ENCODE data around the gene ZBTB38. TPM values are rescaled to one million over a fixed set of nuclear protein-coding genes. Genes with fewer than 3 reads are reported as not detected.

The ZBTB38 gene
- total RNA-seq, 3 donors from 2014 or later = 126 to 238 (median 138) TPM

DNA sequence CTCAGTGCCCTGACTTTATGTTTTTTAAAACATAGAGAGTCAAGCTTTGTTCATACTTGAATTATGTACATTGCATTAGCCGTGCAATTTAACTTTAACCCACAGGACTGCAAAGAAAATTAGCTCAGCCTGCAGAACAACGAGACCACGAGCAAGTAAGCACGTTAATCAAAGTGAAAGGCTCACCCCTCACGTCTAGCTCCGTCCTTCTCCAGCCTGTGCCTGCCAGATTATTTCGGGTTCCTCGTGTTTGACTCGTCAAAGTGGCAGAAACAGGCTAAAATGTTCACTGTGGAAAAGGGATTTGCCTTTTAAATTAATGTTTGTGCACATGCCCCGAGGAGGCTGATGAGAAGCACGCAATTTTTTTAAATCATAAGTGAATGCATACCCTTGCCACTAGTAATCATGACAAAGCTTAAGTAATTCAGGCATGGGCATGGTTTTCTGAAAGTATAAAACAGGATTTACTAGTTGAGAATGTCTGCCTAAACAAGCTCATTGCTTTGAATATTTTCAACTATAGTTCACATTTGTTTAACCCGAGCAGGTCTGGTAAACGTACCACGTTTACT is 15.3 kb downstream of the ZBTB38 start:
- H3K4me1 ChIP-seq = no peaks in the 10 kb centered on the region
- H3K27ac ChIP-seq = peak overlapping the region; percentile 53 to 54
- no peak for DNase-seq (ENCODE audit: low spot score in 2 of 2)
- H3K4me3 ChIP-seq = peak overlapping the region in 2 of 3 donors; percentile 25 to 39
- H3K36me3 ChIP-seq = no peaks in the 10 kb centered on the region
- no peaks in the 10 kb centered on the region for H3K27me3 ChIP-seq
- TF ChIP-seq, protein P1, sequence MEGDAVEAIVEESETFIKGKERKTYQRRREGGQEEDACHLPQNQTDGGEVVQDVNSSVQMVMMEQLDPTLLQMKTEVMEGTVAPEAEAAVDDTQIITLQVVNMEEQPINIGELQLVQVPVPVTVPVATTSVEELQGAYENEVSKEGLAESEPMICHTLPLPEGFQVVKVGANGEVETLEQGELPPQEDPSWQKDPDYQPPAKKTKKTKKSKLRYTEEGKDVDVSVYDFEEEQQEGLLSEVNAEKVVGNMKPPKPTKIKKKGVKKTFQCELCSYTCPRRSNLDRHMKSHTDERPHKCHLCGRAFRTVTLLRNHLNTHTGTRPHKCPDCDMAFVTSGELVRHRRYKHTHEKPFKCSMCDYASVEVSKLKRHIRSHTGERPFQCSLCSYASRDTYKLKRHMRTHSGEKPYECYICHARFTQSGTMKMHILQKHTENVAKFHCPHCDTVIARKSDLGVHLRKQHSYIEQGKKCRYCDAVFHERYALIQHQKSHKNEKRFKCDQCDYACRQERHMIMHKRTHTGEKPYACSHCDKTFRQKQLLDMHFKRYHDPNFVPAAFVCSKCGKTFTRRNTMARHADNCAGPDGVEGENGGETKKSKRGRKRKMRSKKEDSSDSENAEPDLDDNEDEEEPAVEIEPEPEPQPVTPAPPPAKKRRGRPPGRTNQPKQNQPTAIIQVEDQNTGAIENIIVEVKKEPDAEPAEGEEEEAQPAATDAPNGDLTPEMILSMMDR (IDR thresholded peaks at IDR 0.05) = no peak
- no peak for TF ChIP-seq POLR2AphosphoS5 (IDR thresholded peaks at IDR 0.05)
- TF ChIP-seq POLR2A (IDR thresholded peaks at IDR 0.05) = no peak
- intact Hi-C loops (cut with DNase I; ENCODE audit: low total_unique reads) = loop anchor here (1.0 kb wide), 1 partner anchor 10 kb away; no protein-coding TSS in a partner anchor
- no peaks in the 10 kb centered on the region for H3K9me3 ChIP-seq

DNA sequence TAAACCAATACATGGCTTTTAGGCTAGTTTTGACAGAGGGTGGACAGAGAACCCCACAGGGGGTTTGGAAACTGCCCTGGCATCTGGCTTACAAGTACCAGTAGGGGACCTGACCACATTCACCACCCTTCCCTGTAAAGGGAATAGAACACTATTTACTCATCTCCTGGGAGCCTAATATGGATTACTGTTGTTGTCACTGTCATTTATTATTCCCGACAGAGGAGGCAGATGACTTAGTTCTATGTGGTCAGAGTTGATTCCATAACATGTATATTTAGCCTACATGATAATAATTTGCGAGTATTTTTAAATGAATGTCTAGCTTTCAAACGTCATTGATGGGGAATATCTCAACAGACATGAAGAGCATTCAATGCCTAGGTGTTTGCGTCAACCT is 15.9 kb downstream of the ZBTB38 start:
- Histone ChIP-seq H3K27ac (peak overlapping the region; percentile 53 to 54), H3K4me3 (peak overlapping the region in 1 of 3 donors; percentile 39), H3K27me3 (no peaks in the 10 kb centered on the region), H3K9me3 (no peaks in the 10 kb centered on the region), H3K36me3 (no peaks in the 10 kb centered on the region), H3K4me1 (no peaks in the 10 kb centered on the region)
- no peak for DNase-seq (ENCODE audit: low spot score in 2 of 2)
- intact Hi-C loops (cut with DNase I; ENCODE audit: low total_unique reads) = no loop called here
- no peak for TF ChIP-seq POLR2AphosphoS5 (IDR thresholded peaks at IDR 0.05)
- TF ChIP-seq, protein P1 (IDR thresholded peaks at IDR 0.05) = peak in 1 of 3 donors; percentile 9
- no peak for TF ChIP-seq POLR2A (IDR thresholded peaks at IDR 0.05)

DNA sequence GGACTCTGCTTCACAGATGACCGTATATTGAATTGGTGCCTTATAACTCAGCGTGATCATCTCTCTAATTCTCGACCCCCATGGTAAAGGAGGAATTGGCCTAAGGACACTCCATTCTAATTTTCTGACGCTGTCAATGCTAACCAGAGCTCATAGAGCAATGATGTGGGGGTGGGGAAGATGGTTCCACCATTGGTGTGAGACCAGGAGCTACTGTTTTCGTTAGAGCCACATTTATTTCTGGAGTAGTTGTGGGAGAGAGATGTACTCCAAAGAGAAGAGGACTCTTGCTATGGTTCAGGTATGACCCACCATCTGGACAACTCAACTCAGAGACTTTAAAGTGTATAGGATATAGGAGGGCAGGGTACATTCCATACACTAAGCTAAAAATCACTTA is 16.3 kb downstream of the ZBTB38 start:
- intact Hi-C loops (cut with DNase I; ENCODE audit: low total_unique reads) = no loop called here
- H3K4me3 ChIP-seq = peak overlapping the region in 1 of 3 donors; percentile 39
- DNase-seq (ENCODE audit: low spot score in 2 of 2) = no peak
- H3K27me3 ChIP-seq = no peaks in the 10 kb centered on the region
- no peaks in the 10 kb centered on the region for H3K36me3 ChIP-seq
- peak overlapping the region; percentile 53 to 54 for H3K27ac ChIP-seq
- TF ChIP-seq, protein P1 (IDR thresholded peaks at IDR 0.05) = no peak
- TF ChIP-seq POLR2A (IDR thresholded peaks at IDR 0.05) = no peak
- no peak for TF ChIP-seq POLR2AphosphoS5 (IDR thresholded peaks at IDR 0.05)
- no peaks in the 10 kb centered on the region for H3K4me1 ChIP-seq
- H3K9me3 ChIP-seq = no peaks in the 10 kb centered on the region

DNA sequence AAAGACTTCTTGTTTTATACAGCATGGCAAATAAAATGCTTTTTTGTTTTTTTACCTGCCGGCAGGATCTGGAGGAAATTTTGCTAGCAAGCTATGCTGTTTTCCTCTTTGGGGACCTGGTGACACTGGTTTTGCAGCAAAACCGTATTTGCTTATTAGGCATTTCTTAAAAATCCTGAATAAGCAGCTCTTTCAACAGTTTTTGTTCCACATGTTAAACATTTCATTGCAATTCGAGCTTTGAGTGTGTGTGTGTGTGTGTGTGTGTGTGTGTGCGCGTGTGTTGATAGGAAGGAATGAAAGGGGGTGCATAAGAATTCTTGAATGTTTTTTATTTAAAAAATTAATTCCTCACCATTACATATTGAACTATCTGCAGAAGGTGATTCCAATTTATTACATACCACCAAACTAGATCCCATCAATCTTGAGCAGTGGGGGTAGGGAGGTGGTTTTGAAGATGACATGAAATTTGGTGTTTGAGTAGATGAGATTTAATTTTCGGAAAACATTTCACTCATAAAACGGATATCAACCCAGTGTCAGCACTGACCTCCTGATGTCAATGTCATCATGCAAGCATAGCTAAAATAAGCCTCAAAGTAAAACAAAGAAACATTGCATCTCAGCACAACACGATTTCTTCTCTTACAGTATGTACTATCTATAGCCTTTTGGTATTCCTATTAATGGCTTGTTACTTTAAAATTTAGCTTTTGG is 17.3 kb downstream of the ZBTB38 start:
- TF ChIP-seq, protein P1 (IDR thresholded peaks at IDR 0.05) = no peak
- no peak for TF ChIP-seq POLR2AphosphoS5 (IDR thresholded peaks at IDR 0.05)
- no peak for TF ChIP-seq POLR2A (IDR thresholded peaks at IDR 0.05)
- Histone ChIP-seq H3K27me3 (no peaks in the 10 kb centered on the region), H3K4me3 (peak overlapping the region in 2 of 3 donors; percentile 30 to 54), H3K27ac (no peak overlapping the region), H3K36me3 (no peaks in the 10 kb centered on the region), H3K4me1 (no peaks in the 10 kb centered on the region), H3K9me3 (no peaks in the 10 kb centered on the region)
- no peak for DNase-seq (ENCODE audit: low spot score in 2 of 2)
- intact Hi-C loops (cut with DNase I; ENCODE audit: low total_unique reads) = no loop called here

DNA sequence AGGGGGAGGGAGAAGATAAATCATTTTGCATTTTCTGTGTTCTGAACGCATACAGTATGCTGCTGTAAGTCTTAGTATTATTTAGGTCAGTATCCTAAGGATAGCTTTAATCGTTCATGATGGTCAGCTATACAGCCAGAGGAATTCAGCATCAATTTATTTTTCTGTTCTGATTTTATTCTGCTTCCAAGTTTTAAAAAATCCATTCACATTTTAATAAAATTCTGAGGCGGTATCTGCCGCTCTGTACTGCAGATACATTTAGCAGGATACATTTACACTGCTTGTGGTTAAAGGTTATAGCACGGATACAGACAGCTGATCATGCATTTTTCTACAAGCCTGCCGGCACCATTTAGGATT is 17.8 kb downstream of the ZBTB38 start:
- H3K27me3 ChIP-seq = no peaks in the 10 kb centered on the region
- H3K4me1 ChIP-seq = no peaks in the 10 kb centered on the region
- no peak for DNase-seq (ENCODE audit: low spot score in 2 of 2)
- H3K27ac ChIP-seq = no peak overlapping the region
- intact Hi-C loops (cut with DNase I; ENCODE audit: low total_unique reads) = no loop called here
- no peak for TF ChIP-seq POLR2AphosphoS5 (IDR thresholded peaks at IDR 0.05)
- TF ChIP-seq POLR2A (IDR thresholded peaks at IDR 0.05) = no peak
- TF ChIP-seq, protein P1 (IDR thresholded peaks at IDR 0.05) = no peak
- no peaks in the 10 kb centered on the region for H3K36me3 ChIP-seq
- no peaks in the 10 kb centered on the region for H3K9me3 ChIP-seq
- peak overlapping the region in 2 of 3 donors; percentile 30 to 54 for H3K4me3 ChIP-seq

All from breast epithelium (tissue), 4 donors.